HG02870 (cell line): ENCODE results near the gene USP14.

Source experiments
- ATAC-seq: cut with Tn5 transposase; IDR thresholded peaks from one replicate; pipeline ENCODE4 v1.9.1; 2021; ENCODE audit warnings: mild to moderate bottlenecking, moderate library complexity; ENCODE audit not compliant: unreplicated experiment

The USP14 gene

DNA sequence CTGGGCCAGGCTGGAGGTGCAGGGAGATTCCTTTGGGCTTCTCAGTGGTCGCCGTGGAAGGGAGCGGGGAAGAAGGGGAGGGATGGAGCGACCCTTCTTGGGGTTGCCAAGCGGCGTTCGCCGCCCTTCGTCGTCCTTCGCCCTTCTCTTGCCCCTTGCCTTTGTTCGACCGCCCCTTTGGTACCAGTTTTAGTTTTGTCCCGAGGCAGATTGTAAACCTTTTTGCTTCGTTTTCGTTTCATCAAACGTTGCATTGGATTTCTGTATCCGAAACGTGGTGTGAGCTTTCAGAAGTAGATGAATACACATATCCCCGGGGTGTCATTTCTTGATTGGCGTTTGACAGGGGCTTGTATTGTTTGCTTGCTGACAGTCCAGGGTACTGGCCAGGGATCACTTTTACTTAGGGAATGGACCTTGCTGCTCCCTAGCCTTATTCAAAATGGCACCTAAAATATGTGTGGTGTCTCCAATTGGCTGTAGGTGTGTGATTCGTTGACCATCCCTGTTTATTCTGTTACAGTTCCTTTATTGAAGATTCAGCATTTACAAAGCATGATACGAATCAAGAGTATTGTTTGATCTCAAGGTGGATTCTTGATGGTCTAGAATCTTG lies 788 bp downstream of the USP14 start:
- no peak for ATAC-seq

DNA sequence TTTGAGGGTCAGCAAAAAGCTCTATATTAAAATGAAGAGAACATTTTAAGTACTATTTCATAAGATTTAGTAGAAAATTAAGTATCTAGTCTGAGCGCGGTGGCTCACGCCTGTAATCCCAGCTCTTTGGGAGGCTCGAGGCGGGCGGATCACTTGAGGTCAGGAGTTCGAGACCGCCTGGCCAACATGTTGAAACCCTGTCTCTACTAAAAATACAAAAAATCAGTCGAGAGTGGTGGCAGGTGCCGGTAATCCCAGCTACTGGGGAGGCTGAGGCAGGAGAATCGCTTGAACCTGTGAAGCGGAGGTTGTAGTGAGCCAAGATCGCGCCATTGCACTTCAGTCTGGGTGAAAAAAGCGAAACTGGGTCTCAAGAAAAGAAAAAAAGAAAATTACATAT lies 1.6 kb downstream of the USP14 start:
- ATAC-seq, result no peak

DNA sequence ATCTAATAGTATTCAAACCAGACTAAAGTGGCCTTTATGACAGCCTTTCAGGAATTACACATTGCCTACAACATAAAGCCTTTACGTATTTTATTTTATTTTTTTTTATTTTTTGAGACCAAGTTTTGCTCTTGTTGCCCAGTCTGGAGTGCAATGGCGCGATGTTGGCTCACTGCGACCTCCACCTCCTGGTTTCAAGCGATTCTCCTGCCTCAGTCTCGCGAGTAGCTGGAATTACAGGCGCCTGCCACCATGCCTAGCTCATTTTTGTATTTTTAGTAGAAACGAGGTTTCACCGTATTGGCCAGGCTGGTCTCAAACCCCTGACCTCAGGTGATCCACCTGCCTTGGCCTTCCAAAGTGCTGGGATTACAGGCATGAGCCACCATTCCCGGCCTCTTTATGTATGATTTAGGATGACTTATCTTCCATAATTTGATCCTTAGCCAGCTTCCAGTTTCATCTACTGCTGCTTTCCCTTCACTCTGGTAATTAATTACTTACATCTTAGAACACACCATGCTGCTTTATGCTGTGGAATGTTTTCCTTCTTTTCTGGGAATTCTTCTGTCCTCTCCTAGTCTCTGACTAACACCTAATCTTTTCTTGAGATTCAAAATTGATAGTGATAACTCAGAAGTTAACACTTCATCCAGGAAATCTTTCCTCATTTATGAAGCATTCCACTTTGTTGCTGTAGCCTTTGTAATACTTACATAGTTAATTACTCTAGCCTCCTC lies 2.6 kb downstream of the USP14 start:
- ATAC-seq, result no peak

GRCh38 chr18:172361-172760 lies 14.0 kb downstream of the USP14 start:
- ATAC-seq, result no peak

DNA sequence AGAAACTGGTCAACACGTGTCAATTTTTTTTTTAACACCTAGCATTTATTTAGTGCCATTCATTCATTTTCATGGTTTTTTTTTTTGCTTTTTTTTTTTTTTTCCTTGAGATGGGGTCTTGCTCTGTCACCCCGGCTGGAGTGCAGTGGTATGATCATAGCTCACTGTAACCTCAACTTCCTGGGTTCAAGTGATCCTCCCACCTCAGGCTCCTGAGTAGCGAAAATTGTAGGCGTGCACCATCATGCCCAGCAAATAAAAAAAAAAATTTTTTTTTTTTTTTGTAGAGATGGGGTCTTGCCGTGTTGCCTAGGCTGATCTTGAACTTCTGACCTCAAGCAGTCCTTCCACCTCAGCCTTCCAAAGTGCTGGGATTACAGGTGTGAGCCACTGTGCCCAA lies 21.1 kb downstream of the USP14 start:
- ATAC-seq, result no peak

GRCh38 chr18:181711-182110 lies 23.4 kb downstream of the USP14 start:
- ATAC-seq, result no peak

DNA sequence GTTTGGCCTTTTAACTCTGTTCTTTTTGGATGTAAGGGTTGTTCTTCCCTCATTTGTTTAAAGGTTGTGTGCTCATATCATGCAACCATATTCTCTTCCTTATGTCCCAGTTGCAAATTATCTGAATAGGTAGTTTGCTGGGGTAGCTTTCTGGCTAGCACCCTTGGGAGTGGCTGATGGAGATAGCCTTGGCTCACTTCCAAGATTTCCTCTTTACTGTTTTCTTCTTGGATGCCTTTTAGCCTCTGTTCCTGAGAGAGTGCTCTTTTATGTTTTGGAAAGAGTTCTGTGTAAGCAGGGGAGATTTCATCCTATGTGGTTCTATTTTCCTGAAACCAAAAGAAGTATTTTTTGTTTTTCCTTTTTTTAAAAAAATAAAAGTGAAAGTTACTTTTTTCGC lies 25.4 kb downstream of the USP14 start:
- no peak for ATAC-seq

DNA sequence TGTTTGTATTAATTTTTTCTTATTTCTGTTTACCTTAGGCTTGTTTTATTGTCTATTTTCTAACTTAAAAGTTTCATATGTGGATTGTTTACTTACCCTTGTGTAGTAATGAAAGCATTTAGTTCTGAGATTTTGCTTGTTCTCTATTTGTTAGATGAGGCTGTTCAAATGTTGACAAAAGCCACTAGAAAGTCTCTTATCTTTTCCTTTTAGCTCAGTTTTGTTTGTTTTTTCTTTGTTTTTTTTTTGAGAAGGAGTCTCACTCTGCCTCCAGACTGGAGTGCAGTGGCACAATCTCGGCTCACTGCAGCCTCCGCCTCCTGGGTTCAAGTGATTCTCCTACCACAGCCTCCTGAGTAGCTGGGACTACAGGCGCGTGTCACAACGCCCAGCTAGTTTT lies 30.9 kb downstream of the USP14 start:
- ATAC-seq, result no peak

GRCh38 chr18:191725-192124 lies 33.4 kb downstream of the USP14 start:
- no peak for ATAC-seq

- no peak for ATAC-seq
Measured at GRCh38 chr18:192801-193200, 34.4 kb downstream of the USP14 start.

GRCh38 chr18:195651-196050 lies 37.3 kb downstream of the USP14 start:
- ATAC-seq, result no peak

GRCh38 chr18:199214-199613 lies 40.9 kb downstream of the USP14 start:
- ATAC-seq, result no peak

DNA sequence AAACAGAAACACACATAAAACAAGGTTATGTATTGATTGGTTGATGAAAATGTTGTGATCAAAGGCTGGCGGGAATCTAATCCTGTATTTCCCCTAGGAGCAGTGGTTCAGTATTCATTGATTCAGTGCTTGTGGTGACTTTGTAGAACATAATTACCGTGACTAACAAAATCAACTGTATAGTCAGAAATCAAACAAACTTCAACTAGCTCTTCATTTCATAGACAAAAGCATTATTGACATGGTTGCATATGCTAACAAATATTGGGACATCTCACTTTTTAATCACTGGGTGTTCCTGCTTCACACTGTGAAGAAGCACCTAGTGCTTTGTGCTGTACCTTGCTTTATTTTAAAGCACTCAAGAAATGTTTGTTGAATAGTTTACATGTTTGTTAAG lies 41.4 kb downstream of the USP14 start:
- no peak for ATAC-seq

GRCh38 chr18:210075-210474 lies 51.7 kb downstream of the USP14 start:
- ATAC-seq, result no peak

DNA sequence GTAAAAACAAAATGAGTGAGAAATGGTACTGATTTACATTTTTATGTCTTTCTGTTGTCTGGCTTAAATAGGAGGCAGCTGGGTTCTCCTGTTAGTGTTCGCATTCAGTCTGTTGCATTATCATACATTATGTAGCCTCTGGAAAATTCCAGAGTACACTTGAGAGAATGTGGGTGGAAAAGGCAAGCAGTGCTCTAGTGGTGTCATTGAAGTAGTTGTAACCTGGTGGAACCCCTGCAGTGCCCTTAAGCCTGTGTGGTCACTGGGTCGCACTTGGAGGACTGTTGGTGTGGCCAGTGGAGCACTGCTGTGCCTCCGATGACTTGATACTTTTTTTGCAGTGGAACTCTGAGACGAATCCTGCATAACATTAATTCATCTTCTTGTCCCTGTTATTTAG lies 52.4 kb downstream of the USP14 start:
- ATAC-seq, result no peak

DNA sequence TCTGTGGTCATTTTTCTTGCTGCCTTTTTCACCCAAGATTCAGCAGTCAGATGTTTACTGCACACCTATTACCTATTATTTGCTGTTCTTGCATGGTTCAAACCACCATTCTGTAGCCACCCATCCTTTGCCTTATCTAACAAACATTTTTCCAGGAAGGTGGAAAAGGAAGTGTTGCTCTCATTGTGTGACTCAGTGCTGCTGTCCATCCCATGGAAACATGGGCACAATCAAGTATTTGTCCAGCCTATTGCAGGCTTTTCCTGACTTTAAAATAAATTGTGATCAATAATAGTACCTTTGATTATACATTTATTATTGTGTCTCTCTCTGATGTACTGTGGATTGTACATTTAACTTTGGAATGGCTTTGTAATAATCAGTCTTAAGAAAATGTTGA lies 53.2 kb downstream of the USP14 start:
- no peak for ATAC-seq

DNA sequence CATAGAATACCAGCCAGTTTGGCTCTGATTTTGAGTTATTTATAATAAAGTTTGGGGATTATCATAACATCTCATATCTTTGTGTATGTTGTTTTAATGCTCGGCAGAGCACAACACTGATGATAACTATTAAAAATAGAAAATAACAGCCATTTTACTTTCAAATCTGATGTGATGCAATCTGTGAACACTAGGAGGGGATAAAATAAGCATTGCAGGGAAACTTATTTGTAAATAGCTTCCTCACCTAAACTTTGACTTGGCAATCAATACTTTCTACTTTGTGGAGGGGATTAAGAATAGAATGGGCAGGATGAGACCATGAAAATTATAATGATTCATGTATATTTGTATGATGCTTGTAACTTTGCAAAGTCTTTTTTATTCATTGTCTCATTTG lies 54.4 kb downstream of the USP14 start:
- ATAC-seq, result no peak

DNA sequence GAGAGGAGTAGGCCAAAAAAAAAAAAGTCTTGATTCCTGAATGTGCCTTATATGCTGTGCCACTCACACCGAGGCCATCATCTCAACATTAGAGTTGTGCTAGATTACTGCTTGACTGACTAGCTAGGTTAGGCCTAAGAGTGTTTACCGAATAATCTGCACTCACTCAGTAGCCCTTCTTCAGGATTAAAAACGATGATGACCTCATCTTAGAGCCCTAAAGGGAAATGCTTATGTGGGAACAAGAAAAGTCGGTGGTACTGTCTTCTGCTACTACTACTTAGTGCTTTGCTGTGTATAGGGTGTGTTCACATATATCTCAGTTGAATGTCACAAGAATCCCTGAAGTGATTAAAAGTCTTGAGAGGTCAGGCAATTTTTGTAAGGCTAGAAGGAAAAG lies 55.1 kb downstream of the USP14 start:
- no peak for ATAC-seq

GRCh38 chr18:213966-214365 lies 55.6 kb downstream of the USP14 start:
- ATAC-seq, result no peak

- ATAC-seq, result no peak
Measured at GRCh38 chr18:215448-216010, 57.2 kb downstream of the USP14 start.

- ATAC-seq, result no peak
Measured at GRCh38 chr18:217532-218336, 59.4 kb downstream of the USP14 start.

DNA sequence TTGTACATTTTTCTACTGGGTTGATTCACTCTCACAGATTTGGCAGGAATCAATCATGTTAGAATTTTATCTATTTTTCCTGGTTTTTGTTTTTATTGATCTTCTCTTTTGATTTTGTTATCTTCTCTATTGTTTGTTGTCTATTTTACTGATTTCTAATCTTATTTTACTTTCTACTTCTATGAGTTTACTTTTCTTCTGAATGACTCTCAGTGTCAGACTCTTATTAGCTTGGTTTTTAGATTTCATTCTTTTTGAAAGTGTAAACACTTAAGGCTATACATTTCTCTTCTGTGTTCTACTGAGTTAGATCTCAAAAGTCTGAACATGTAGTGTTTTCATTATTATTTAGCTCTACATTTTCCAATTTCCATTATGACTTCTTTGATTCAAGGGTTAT lies 62.4 kb downstream of the USP14 start:
- ATAC-seq, result no peak
